HEK293T (cell line): ENCODE data around the gene ENG.

ENCODE experiments used
- SP1 ChIP-seq: fragments of 450-650 bp; IDR thresholded peaks from 2 replicates; pipeline ENCODE4 v1.6.1; 2017
- TF ChIP-seq, protein P1 (sequence below): fragments of 450-650 bp; IDR thresholded peaks from 2 replicates; pipeline ENCODE4 v1.6.1; 2016

DNA sequence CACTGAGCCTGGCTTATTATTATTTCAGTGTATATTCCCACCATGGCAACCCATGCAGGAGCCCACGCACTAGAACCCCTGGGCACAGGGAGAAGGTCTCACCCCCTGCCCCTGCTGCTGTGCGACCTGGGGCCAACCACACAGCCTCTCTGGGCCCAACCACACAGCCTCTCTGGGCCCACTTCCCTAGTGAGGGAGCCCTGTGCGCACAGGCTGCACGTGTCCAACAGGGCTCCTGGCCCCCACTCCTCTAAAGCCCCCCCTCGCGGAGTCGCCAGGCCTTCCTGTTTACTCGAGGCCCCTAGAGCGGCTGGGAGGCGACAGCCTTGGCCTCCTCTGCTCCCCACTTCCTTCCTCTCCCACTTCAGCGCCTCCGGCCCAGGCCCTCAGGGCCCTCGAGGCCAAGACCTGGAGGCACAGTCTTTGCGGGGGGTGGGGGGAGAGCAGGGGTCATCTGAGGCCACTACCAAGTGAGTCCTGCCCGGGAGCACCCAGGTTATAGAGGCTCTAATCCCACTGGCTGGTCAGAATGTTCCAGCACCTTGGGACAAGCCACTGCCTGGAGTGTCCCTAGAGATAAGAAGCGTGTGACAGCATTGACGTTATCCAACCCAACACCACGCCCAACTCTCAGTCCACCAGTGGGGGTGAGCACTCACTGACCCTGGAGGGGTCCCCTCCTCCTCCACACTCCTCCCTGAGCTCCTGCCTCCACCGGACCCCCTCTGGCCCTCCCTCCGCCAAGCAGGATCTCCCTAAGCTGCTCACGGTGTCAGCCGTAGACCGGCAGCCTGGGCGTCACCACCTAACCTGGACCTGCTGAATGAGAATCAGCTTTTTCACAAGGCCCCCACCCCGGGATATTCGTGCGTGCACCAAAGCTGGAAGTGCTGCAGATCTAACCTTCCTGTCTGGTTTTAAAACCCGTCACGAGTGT lies 7.9 kb upstream of the ENG start:
- TF ChIP-seq SP1, result no peak
- TF ChIP-seq, protein P1, sequence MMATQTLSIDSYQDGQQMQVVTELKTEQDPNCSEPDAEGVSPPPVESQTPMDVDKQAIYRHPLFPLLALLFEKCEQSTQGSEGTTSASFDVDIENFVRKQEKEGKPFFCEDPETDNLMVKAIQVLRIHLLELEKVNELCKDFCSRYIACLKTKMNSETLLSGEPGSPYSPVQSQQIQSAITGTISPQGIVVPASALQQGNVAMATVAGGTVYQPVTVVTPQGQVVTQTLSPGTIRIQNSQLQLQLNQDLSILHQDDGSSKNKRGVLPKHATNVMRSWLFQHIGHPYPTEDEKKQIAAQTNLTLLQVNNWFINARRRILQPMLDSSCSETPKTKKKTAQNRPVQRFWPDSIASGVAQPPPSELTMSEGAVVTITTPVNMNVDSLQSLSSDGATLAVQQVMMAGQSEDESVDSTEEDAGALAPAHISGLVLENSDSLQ, result no peak
